HG03064 (cell line): ENCODE measurements around the gene MVP.

ENCODE experiments used
- ATAC-seq: cut with Tn5 transposase; IDR thresholded peaks from one replicate; pipeline ENCODE4 v1.9.1; 2021; ENCODE audit warnings: low read depth; ENCODE audit not compliant: unreplicated experiment

Gene MVP

GRCh38 chr16:29804020-29804419, 16.2 kb upstream of the MVP start:
- ATAC-seq, result no peak

GRCh38 chr16:29804455-29805231, 15.6 kb upstream of the MVP start:
- no peak for ATAC-seq

GRCh38 chr16:29805232-29806098, 14.8 kb upstream of the MVP start:
- peak; percentile 40 for ATAC-seq

- no peak for ATAC-seq
Observed at GRCh38 chr16:29806099-29806579, 14.1 kb upstream of the MVP start, which contains the start of gene MAZ. MAZ (plus strand) TSS chr16:29806529; CDS start chr16:29806702, 173 bp downstream.

GRCh38 chr16:29806641-29807425, 13.4 kb upstream of the MVP start:
- no peak for ATAC-seq

- ATAC-seq, result no peak
Observed at GRCh38 chr16:29807426-29808218, 12.6 kb upstream of the MVP start.

- ATAC-seq, result no peak
Observed at GRCh38 chr16:29808219-29808900, 11.9 kb upstream of the MVP start.

- ATAC-seq, result no peak
Observed at GRCh38 chr16:29809031-29809747, 11.1 kb upstream of the MVP start.

- no peak for ATAC-seq
Observed at GRCh38 chr16:29809850-29810698, 10.2 kb upstream of the MVP start.

GRCh38 chr16:29810699-29811169, 9.5 kb upstream of the MVP start:
- no peak for ATAC-seq

- peak; percentile 40 for ATAC-seq
Observed at GRCh38 chr16:29811170-29811895, 8.9 kb upstream of the MVP start.

GRCh38 chr16:29811896-29812665, 8.2 kb upstream of the MVP start, which contains the start of gene PRRT2:
PRRT2 (plus strand) TSS chr16:29812193; CDS start chr16:29813055, 862 bp downstream.
- no peak for ATAC-seq

- no peak for ATAC-seq
Observed at GRCh38 chr16:29812754-29813643, 7.3 kb upstream of the MVP start.

- ATAC-seq, result no peak
Observed at GRCh38 chr16:29813644-29814562, 6.4 kb upstream of the MVP start.
